ENCODE results near the gene GGA1.

GRCh38 chr22:37599153-37599552, 9.5 kb upstream of the GGA1 start:
- TF ChIP-seq NR2C1 (IDR thresholded peaks at IDR 0.05) (no peak), CTCF (IDR thresholded peaks at IDR 0.05 in 2 of 3, conservative IDR thresholded peaks at IDR 0.05 in 1 of 3; ENCODE audit: control insufficient read depth in 2 of 3, extremely low read depth in 1 of 3, insufficient read depth in 1 of 3, low read depth in 3 of 3, low read length in 3 of 3) (no peak), ZZZ3 (IDR thresholded peaks at IDR 0.05; ENCODE audit: control insufficient read depth, insufficient read length, low read depth) (no peak), PML (IDR thresholded peaks at IDR 0.05; ENCODE audit: low read length) (no peak), CHD1 (IDR thresholded peaks at IDR 0.05; ENCODE audit: low read depth, low read length) (no peak), ASH2L (IDR thresholded peaks at IDR 0.05; ENCODE audit: borderline replicate concordance, low read depth) (no peak), POLR2A (IDR thresholded peaks at IDR 0.05; ENCODE audit: low read depth, low read length) (no peak)
- TF ChIP-seq, protein P1, sequence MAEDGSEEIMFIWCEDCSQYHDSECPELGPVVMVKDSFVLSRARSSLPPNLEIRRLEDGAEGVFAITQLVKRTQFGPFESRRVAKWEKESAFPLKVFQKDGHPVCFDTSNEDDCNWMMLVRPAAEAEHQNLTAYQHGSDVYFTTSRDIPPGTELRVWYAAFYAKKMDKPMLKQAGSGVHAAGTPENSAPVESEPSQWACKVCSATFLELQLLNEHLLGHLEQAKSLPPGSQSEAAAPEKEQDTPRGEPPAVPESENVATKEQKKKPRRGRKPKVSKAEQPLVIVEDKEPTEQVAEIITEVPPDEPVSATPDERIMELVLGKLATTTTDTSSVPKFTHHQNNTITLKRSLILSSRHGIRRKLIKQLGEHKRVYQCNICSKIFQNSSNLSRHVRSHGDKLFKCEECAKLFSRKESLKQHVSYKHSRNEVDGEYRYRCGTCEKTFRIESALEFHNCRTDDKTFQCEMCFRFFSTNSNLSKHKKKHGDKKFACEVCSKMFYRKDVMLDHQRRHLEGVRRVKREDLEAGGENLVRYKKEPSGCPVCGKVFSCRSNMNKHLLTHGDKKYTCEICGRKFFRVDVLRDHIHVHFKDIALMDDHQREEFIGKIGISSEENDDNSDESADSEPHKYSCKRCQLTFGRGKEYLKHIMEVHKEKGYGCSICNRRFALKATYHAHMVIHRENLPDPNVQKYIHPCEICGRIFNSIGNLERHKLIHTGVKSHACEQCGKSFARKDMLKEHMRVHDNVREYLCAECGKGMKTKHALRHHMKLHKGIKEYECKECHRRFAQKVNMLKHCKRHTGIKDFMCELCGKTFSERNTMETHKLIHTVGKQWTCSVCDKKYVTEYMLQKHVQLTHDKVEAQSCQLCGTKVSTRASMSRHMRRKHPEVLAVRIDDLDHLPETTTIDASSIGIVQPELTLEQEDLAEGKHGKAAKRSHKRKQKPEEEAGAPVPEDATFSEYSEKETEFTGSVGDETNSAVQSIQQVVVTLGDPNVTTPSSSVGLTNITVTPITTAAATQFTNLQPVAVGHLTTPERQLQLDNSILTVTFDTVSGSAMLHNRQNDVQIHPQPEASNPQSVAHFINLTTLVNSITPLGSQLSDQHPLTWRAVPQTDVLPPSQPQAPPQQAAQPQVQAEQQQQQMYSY (CRISPR knock-in tag; IDR thresholded peaks at IDR 0.05), result no peak

Measured in GM12878 (cell line).